ENCODE measurements around the gene BCL2L15. TPM values are rescaled to one million over a fixed set of nuclear protein-coding genes. Genes with fewer than 3 reads are reported as not detected.

Gene BCL2L15
- total RNA-seq, 1 donor from 2014 or later: 0.85 TPM

DNA sequence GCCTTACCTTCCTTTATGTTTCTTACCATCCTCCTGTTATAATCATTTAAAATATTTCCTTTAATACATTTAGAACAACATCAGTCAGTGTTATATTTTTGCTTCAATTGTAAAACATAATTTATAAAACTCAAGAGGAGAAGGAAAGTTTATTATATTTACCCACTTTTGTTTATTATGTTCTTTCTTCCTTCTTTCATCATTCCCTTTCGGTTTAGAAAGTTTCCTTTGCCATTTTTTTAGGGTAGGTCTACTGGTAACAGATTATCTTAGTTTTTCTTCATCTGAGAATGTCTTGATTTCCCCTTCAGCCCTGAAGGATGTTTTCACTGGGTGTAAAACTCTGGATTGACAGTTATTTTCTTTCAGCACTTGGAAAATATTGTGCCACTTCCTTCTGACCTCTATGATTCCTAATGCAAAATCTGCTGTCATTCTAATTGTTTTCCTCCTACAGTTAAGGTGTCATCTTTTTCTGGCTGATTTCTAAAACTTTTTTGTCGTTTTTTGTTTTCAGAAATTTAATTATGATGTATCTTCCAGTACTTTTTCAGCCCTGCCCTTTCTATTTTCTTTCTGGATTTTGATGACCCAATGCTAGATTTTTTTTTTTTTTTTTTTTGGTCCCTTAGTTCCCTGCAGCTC is 40.9 kb downstream of the BCL2L15 start:
- DNase-seq (ENCODE audit: low spot score) (no peak), ATAC-seq (no peak)
- intact Hi-C loops (cut with DNase I): no loop called here

DNA sequence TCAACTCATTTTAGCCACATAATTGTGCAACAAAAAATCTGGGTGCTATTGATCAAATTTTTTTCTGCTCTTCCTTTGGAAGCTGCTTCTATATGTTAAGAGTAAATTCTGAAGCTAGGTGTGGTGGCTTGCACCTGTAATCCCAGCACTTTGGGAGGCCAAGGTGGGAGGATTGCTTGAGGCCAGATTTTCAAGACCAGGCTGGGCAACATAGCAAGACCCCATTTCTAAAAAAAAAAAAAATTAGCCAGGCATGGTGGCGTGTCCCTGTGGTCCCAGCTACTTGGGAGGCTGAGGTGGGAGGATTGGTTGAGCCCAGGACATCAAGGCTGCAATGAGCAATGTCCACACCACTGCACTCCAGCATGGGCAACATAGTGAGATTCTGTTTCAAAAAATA is 50.8 kb downstream of the BCL2L15 start:
- no peak for ATAC-seq
- no peak for DNase-seq (ENCODE audit: low spot score)
- intact Hi-C loops (cut with DNase I): no loop called here

DNA sequence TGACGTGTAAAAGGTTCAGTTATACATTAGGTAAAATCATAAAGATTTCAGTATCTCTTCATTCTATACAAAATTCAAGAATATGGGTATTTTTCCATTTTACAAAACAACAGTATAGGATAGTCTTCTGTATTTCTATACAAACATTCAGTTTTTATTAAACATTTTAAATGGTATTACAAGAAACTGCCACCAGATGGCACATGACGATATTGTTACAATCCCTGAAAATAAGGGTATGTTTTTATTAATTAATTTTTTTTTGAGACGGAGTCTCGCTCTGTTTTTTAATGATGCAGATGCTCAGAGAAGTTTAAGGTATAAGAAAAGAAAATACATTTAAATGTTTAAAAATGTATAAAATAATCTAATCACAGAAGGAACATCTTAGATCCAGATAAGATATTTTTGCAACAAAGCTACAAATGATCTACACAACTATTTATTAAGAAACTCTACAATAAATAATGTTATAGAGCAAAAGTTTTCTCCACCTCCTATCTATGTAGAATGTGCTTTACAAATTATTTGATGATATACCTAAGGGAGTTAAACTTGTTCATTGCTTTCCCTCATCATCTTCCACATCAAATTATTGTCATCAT is 51.6 kb downstream of the BCL2L15 start:
- ATAC-seq (no peak), DNase-seq (ENCODE audit: low spot score) (no peak)
- intact Hi-C loops (cut with DNase I): no loop called here

DNA sequence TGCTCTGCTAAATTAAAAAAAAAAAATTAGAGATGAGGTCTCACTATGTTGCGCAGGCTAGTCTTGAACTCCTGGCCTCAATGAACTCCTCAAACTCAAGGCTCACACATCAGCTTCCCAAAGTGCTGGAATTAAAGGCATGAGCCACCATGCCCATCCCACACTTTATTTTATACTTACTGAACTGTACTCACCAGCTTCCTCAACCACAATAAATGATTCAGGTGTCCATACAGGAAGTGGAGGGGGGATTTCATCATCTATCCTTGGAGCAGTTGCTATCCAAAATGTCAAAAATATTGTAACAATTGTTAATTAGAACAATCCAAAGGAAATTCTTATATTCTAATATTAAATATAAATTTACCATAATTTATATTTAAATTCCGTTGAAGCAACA is 52.7 kb downstream of the BCL2L15 start:
- no peak for DNase-seq (ENCODE audit: low spot score)
- ATAC-seq: no peak
- intact Hi-C loops (cut with DNase I): no loop called here

Other genes starting within 250 kb of the BCL2L15 start
- gene PHTF1, start 128.1 kb downstream of the BCL2L15 start, total RNA-seq: 12.3 TPM
- gene RSBN1, start 75.1 kb downstream of the BCL2L15 start, total RNA-seq: 22.3 TPM
- 4.1 TPM for gene PTPN22, start 15.9 kb downstream of the BCL2L15 start, total RNA-seq
- gene AP4B1, start 17.2 kb upstream of the BCL2L15 start, total RNA-seq: 21.2 TPM
- gene DCLRE1B, start 17.7 kb upstream of the BCL2L15 start, total RNA-seq: 5.3 TPM
- 91.2 TPM for gene HIPK1, start 41.7 kb upstream of the BCL2L15 start, total RNA-seq
- gene OLFML3, start 91.9 kb upstream of the BCL2L15 start, total RNA-seq: 46.0 TPM

Measured in sciatic nerve (tissue), 2 donors.